B cell (primary cell): ENCODE measurements around the gene CCNH. TPM values are rescaled to one million over a fixed set of nuclear protein-coding genes. Genes with fewer than 3 reads are reported as not detected.

Experiments
- ATAC-seq: fragments of 200-7000 bp; cut with Tn5 transposase; one replicate; pipeline ENCODE4 v1.10.0; 2021; ENCODE audit warnings: low read depth, mild to moderate bottlenecking, moderate number of reproducible peaks, moderate library complexity
- CTCF ChIA-PET: fragments of 350-600 bp; sonication (Branson Sonifier 250); formaldehyde crosslinking; loops from one replicate; lab custom pipeline; 2021; ENCODE audit warnings: antibody characterized with exemption, inconsistent platforms; lab: Charles Lee
- POLR2A ChIA-PET: fragments of 350-600 bp; sonication (Branson Sonifier 250); formaldehyde crosslinking; loops from one replicate; lab custom pipeline; 2021; ENCODE audit warnings: antibody characterized with exemption; lab: Charles Lee
- DNase-seq: peaks from one replicate; pipeline ENCODE4 v3.0.0; 2013
- H2AFZ ChIP-seq: 2 replicates; pipeline ENCODE4 v1.6.1; 2012; ENCODE audit warnings: mild to moderate bottlenecking, low read depth, low read length; ENCODE audit not compliant: insufficient read depth, poor library complexity, severe bottlenecking
- H3K27ac ChIP-seq, 2 donors: 1 replicate in 1 of 2; 2 replicates in 1 of 2; pipeline ENCODE4 v1.5.1; 2012 to 2013; ENCODE audit warnings: low read length in 2 of 2, mild to moderate bottlenecking in 2 of 2, moderate library complexity in 1 of 2
- H3K27me3 ChIP-seq, 4 experiments: fragments of 200-600 bp in 1 of 4; sonication (generic) in 1 of 4; replicated peaks in 1 of 4; 1 replicate in 2 of 4; 2 replicates in 2 of 4; pipeline versions ENCODE4 v1.6.1 to v1.7.0; 2013 to 2016; ENCODE audit warnings: low read length in 3 of 4, mild to moderate bottlenecking in 2 of 4, mixed read lengths in 1 of 4, moderate library complexity in 1 of 4; ENCODE audit not compliant: insufficient read depth in 4 of 4, control insufficient read depth in 3 of 4; ENCODE audit errors: control extremely low read depth in 1 of 4
- H3K36me3 ChIP-seq, 2 experiments: replicated peaks in 1 of 2; 1 replicate in 1 of 2; 2 replicates in 1 of 2; pipeline versions ENCODE4 v1.6.1 to v1.7.1; 2013; ENCODE audit warnings: low read length in 1 of 2; ENCODE audit not compliant: insufficient read depth in 2 of 2, control insufficient read depth in 1 of 2; ENCODE audit errors: control extremely low read depth in 1 of 2, extremely low read depth in 1 of 2
- H3K4me1 ChIP-seq, 2 donors: fragments of 200-600 bp in 1 of 2; sonication (generic) in 1 of 2; 1 replicate in 1 of 2; 2 replicates in 1 of 2; pipeline versions ENCODE4 v1.5.1 to v1.6.1; 2013 to 2017; ENCODE audit warnings: low read length in 2 of 2; ENCODE audit not compliant: control insufficient read depth in 2 of 2, insufficient read depth in 2 of 2
- H3K4me2 ChIP-seq: replicated peaks from 2 replicates; pipeline ENCODE3; 2012; ENCODE audit warnings: mild to moderate bottlenecking, low read depth, low read length; ENCODE audit not compliant: poor library complexity, severe bottlenecking
- H3K4me3 ChIP-seq, 5 experiments: fragments of 200-600 bp in 1 of 5; sonication (generic) in 1 of 5; 1 replicate in 3 of 5; 2 replicates in 2 of 5; pipeline versions ENCODE4 v1.5.1 to v1.7.0; 2011 to 2016; ENCODE audit warnings: low read length in 4 of 5, mild to moderate bottlenecking in 4 of 5, low read depth in 2 of 5, control low read depth in 1 of 5, moderate library complexity in 1 of 5; ENCODE audit not compliant: insufficient read depth in 1 of 5; ENCODE audit errors: control extremely low read depth in 1 of 5, extremely low read depth in 1 of 5
- H3K79me2 ChIP-seq: fragments of 200-600 bp; sonication (generic); one replicate; pipeline ENCODE4 v1.6.0; 2016; ENCODE audit warnings: low read length; ENCODE audit not compliant: control insufficient read depth, insufficient read depth
- H3K9ac ChIP-seq: fragments of 200-600 bp; sonication (generic); 2 replicates; pipeline ENCODE4 v1.6.1; 2017; ENCODE audit warnings: mild to moderate bottlenecking, low read length, moderate library complexity
- H3K9me3 ChIP-seq, 3 donors: one replicate each; pipeline versions ENCODE4 v1.6.1 to v1.7.1; 2013; ENCODE audit warnings: low read length in 2 of 3; ENCODE audit not compliant: control insufficient read depth in 2 of 3, insufficient read depth in 1 of 3; ENCODE audit errors: control extremely low read depth in 1 of 3
- H4K20me1 ChIP-seq: 2 replicates; pipeline ENCODE4 v1.6.0; 2012; ENCODE audit warnings: mild to moderate bottlenecking, low read length; ENCODE audit not compliant: insufficient read depth, control insufficient read depth, poor library complexity, severe bottlenecking
- H3K27ac Mint-ChIP-seq: one replicate; pipeline ENCODE4 v1.8.0; 2021; ENCODE audit warnings: mixed read lengths
- H3K27me3 Mint-ChIP-seq: one replicate; pipeline ENCODE4 v1.8.0; 2021; ENCODE audit warnings: mixed read lengths
- H3K4me1 Mint-ChIP-seq: one replicate; pipeline ENCODE4 v1.8.0; 2021; ENCODE audit warnings: mixed read lengths
- H3K4me3 Mint-ChIP-seq: one replicate; pipeline ENCODE4 v1.8.0; 2021; ENCODE audit warnings: mixed read lengths
- H3K9me3 Mint-ChIP-seq: one replicate; pipeline ENCODE4 v1.8.0; 2022; ENCODE audit warnings: mixed read lengths; ENCODE audit not compliant: insufficient read depth
- CTCF ChIP-seq: fragments of 200-600 bp; IDR thresholded peaks from one replicate; pipeline ENCODE4 v1.8.0; 2022; ENCODE audit warnings: antibody characterized with exemption, mild to moderate bottlenecking
- EZH2 ChIP-seq: IDR thresholded peaks from 2 replicates; pipeline ENCODE4 v1.6.1; 2012; ENCODE audit warnings: borderline replicate concordance, low read depth, mild to moderate bottlenecking, moderate library complexity, low read length; ENCODE audit not compliant: insufficient read depth, poor library complexity, severe bottlenecking
- WGBS: methylation state at CpG from one replicate; pipeline ENCODE4 v1.1.5; 2013; ENCODE audit warnings: missing lambda C conversion rate; ENCODE audit not compliant: insufficient coverage; 5-methylcytosine and 5-hydroxymethylcytosine counted together
- intact Hi-C: fragments of 100-400 bp; cut with micrococcal nuclease; formaldehyde crosslinking; loops from one replicate; pipeline ENCODE4 v1.10.0; 2022
- polyA plus RNA-seq: library from polyadenylated mRNA; depleted of rRNA; stranded (reverse); fragments of >200 nt; gene quantifications from 2 replicates; pipeline ENCODE4 v1.2.3, GENCODE V29; 2012
- total RNA-seq, 2 donors: library from RNA; stranded (reverse); fragments of 120-200 nt in 1 of 2; gene quantifications; 1 replicate in 1 of 2; 2 replicates in 1 of 2; pipeline versions ENCODE4 v1.2.3 to v1.2.4, GENCODE V29; 2013 to 2022

CCNH gene
- total and polyA plus RNA-seq, 2 donors (not counting 1 experiment from before 2014, with no cell fraction given): 59.2 to 120 TPM

DNA sequence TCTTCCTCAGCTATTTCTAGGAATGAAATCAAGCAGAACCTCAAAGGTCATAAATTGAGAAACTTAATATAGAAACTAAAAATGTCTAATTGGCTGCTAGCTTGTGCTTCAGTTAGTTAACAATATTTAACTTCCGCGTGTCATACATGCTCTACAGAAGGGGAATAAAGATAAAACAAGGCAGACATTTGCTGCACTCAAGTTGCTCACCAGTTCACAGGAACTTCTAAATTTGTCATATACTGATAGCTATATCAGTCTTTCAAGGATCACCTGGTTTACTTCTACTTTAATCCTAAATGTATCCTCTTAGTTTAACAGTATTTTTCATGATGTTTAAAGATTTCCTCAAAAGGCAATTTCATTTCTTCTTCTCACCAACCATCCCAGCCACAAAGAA is 8.4 kb downstream of the CCNH start:
- Histone ChIP-seq H3K27me3 (no peaks in the 10 kb centered on the region), H3K9me3 (no peaks in the 10 kb centered on the region), H3K36me3 (peaks cover 0 to 85% of the 10 kb centered on the region in 2 experiments), H3K4me3 (no peak overlapping the region), H3K79me2 (no peaks in the 10 kb centered on the region), H3K4me2 (no peak overlapping the region), H3K4me1 (peaks cover 0 to 6% of the 10 kb centered on the region in 2 donors), H2AFZ (no peak overlapping the region), H3K9ac (no peak overlapping the region), H3K27ac (no peak overlapping the region), H4K20me1 (no peaks in the 10 kb centered on the region)
- ChIA-PET CTCF (interaction anchor here (1.1 kb wide), 1 partner anchor 334 kb away, joined by 5 read pairs; no protein-coding TSS in a partner anchor), POLR2A (no interaction called here)
- H3K27me3 Mint-ChIP-seq: no peaks in the 10 kb centered on the region
- no peaks in the 10 kb centered on the region for H3K9me3 Mint-ChIP-seq
- WGBS: no CpG with 5 or more reads among the region's 2 CpGs
- no peak for ATAC-seq
- H3K27ac Mint-ChIP-seq: no peak overlapping the region
- H3K4me1 Mint-ChIP-seq: peaks cover 21% of the 10 kb centered on the region
- intact Hi-C loops: no loop called here
- no peak overlapping the region for H3K4me3 Mint-ChIP-seq
- no peak for DNase-seq
- TF ChIP-seq EZH2 (no peak), CTCF (no peak)

- H3K4me3 Mint-ChIP-seq: no peak overlapping the region
- Histone ChIP-seq H4K20me1 (no peaks in the 10 kb centered on the region), H3K9me3 (no peaks in the 10 kb centered on the region), H3K4me2 (no peak overlapping the region), H3K9ac (no peak overlapping the region), H3K27me3 (no peaks in the 10 kb centered on the region), H2AFZ (no peak overlapping the region), H3K79me2 (no peaks in the 10 kb centered on the region), H3K27ac (no peak overlapping the region), H3K36me3 (peaks cover 0 to 89% of the 10 kb centered on the region in 2 experiments), H3K4me3 (no peak overlapping the region), H3K4me1 (peaks cover 0 to 6% of the 10 kb centered on the region in 2 donors)
- TF ChIP-seq CTCF (no peak), EZH2 (no peak)
- intact Hi-C loops: no loop called here
- DNase-seq: no peak
- H3K27me3 Mint-ChIP-seq: no peaks in the 10 kb centered on the region
- H3K27ac Mint-ChIP-seq: no peak overlapping the region
- no peak for ATAC-seq
- peaks cover 20% of the 10 kb centered on the region for H3K4me1 Mint-ChIP-seq
- no peaks in the 10 kb centered on the region for H3K9me3 Mint-ChIP-seq
- no CpG with 5 or more reads among the region's 3 CpGs for WGBS
- POLR2A ChIA-PET: no interaction called here
- CTCF ChIA-PET: interaction anchor here (1.1 kb wide), 1 partner anchor 333 kb away, joined by 5 read pairs; no protein-coding TSS in a partner anchor
These were observed 8.8 kb downstream of the CCNH start for GRCh38 chr5:87403899-87404298.
